GM19438 (cell line): ENCODE measurements around the gene TYMP.

Experiments
- ATAC-seq: cut with Tn5 transposase; IDR thresholded peaks from one replicate; pipeline ENCODE4 v1.9.1; 2021; ENCODE audit warnings: low read depth; ENCODE audit not compliant: unreplicated experiment

TYMP gene

GRCh38 chr22:50563413-50564160, 33.8 kb upstream of the TYMP start:
- no peak for ATAC-seq

- peak; percentile 85 for ATAC-seq
These were observed 33.0 kb upstream of the TYMP start, which contains the start of gene SYCE3 for GRCh38 chr22:50562523-50563412. Gene SYCE3 (minus strand): TSS chr22:50562919. CDS start chr22:50556405, 6,514 bp downstream.

- ATAC-seq = no peak
These were observed 31.9 kb upstream of the TYMP start for GRCh38 chr22:50561401-50562358.

- no peak for ATAC-seq
These were observed 30.2 kb upstream of the TYMP start for GRCh38 chr22:50560034-50560433.

DNA sequence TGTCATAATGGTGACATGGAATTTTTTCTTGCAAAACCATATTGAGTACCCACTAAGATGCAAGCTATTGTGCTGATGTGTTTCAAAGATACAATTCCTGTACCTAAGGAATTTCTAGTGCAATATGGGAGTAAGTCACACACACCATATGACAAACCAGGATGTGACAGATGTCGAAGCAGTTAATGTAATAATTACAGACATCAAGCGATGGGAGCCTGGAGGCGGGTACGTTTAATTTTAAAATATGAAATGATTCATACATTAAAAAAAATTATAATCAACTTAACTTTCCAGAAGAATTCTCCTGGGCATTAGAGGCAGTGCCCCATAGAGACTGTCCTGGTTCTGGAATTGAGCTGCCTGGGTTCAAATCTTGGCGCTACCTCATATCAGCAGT, 26.9 kb upstream of the TYMP start:
- no peak for ATAC-seq

- no peak for ATAC-seq
These were observed 23.5 kb upstream of the TYMP start for GRCh38 chr22:50553310-50553709.

GRCh38 chr22:50551160-50551752, 21.4 kb upstream of the TYMP start:
- ATAC-seq = no peak

DNA sequence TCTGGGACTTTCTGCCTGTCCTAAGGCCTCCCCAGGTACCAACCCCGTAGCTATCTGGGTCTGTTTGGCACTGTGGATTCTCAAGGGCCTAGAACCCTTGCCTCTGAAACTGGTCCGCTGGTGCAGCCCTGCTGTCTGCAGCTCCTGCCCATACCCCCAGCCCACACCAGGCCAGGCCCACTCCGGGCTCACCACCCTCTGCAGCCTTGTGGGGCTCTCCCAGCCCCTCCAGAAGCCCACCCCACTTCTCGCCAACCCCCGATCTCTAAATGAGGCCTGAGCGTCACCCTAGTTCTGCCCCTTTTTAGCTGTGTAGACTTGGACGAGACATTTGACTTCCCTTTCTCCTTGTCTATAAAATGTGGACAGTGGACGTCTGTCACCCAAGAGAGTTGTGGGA, 20.6 kb upstream of the TYMP start:
- ATAC-seq = no peak

- ATAC-seq = no peak
These were observed 19.3 kb upstream of the TYMP start for GRCh38 chr22:50548921-50549790.

GRCh38 chr22:50548040-50548920, 18.5 kb upstream of the TYMP start:
- ATAC-seq = no peak

- no peak for ATAC-seq
These were observed 17.6 kb upstream of the TYMP start for GRCh38 chr22:50547263-50547985.

DNA sequence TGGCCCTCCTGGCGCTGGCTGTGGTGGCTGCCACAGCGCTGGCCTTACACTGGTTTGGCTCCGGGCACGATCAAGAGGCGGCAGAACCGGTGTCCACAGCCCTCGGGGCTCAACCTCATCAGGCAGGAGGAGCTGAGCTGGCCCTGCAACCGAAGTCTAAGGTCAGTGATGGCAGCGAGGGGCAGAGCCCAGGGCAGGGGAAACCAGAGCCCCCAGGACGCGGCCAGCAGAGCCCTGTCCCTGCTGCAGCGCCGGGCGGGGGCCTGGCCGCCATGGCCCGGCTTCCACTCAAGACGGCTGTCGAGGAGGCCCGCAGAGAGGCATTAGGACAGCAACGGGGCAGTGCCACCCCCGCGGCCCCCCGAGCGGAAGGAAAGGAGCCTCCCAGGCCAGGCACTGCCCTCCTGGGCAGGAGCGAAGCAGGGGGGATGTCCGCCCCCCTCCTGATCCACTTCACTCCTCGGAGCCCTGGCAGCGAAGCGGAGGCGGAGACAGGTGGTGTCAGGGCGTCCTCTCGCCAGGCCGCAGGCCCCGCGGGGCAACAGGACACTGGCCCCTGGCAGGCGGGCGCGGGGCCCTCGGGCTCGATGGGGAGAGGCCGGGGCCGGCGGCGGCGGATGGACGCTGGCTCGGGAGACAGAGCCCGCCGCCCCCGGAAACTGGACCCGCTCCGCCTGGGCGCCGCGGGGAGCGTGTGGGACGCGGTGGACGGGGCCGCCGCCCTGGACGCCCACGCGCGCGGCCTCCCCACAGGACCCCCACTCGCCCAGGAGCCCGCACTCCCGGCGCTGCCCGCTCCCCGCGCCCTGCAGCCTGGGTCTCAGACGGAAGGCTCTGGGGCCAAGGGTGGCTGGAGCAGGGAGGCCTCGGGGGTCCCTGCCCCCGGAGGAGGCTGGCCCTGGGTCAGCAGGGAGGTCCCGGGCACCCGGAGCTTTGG, 16.8 kb upstream of the TYMP start:
- ATAC-seq = no peak

DNA sequence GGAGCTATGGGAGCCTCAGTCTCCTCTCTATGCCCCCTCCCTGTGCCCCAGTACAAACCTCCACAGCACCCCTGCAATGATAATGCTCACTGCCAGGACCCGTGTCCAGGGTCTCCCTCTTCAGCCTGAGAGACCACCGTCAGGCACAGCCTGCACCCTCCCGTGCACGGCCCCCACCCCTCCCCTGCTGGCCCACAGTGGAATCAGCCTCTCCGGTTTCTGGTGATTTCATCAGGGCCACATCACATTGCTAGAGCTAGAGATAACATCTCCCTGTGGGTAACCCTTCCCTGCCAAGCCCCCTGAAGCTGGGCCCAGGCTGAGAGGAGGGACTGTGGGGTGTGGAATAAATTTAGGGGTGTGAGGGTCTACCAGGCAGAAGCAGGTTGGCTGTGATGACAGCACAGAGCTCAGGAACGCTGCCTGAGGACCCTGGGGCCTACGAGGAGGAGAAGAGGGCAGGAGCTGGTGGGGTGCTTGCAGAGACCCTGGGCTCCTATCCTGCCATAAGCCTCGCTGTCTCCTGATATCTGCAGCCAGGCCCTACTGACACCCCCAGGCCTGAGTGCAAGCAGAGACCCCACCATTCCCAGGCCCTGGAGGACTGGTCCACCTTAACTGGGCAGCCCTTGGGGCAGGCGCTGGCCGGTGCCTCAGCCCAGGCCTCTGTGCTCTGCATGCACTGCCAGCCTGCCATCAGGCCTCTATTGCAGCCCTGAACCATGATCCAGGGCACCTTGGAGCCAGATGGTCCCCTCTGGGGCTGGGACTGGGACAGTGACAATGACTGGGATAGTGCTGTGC, 15.9 kb upstream of the TYMP start, which contains the start of gene KLHDC7B:
Gene KLHDC7B (plus strand): TSS at position 378 of the 804 bp plus-strand sequence. CDS start 345 bp downstream, at position 723.
- ATAC-seq = no peak

- no peak for ATAC-seq
These were observed 15.0 kb upstream of the TYMP start for GRCh38 chr22:50544746-50545253.

DNA sequence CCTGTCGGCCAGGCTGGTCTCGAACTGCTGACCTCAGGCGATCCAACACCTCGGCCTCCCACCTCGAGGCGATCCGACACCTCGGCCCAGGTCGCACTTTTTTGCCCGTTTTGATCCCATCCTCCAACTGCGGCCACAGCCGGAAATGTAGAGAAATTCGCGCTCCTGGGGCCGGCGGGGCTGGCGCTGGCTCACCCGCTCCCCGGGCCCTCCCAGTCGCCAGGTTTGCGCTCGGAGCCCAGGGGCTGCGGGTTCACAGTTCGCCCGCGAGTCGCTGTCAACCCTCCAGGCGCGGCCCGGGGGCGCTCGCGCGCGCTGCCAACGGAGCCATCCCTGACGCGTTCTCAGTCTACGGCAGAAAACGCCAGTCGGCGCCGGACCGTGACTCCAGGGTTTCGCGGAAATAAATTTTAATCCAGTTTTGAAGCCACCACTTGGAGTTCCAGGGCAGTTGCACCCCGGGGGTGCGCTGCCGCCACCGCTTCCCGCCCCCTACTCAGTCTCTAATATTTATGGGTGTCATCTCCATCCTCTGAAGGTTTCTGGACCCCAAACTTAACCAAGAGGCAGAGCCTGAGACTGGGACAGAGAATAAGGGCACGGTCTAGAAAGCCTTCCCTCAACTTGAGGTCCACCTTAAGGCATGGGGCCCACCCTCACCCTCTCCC, 14.4 kb upstream of the TYMP start:
- ATAC-seq = no peak
